Cardiac fibroblast (primary cell): ENCODE measurements around the gene MACROH2A1.

Source experiments
- DNase-seq, 2 donors: peaks; one replicate each; pipeline versions ENCODE4 v3.0.0 to v3.0.0-alpha.2; 2010; ENCODE audit warnings: low read depth in 2 of 2
- H3K4me3 ChIP-seq, 2 donors: replicated peaks in 1 of 2; 1 replicate in 1 of 2; 2 replicates in 1 of 2; pipeline ENCODE4 v1.5.1; 2011; ENCODE audit warnings: low read depth in 2 of 2, low read length in 2 of 2, mild to moderate bottlenecking in 2 of 2, moderate library complexity in 1 of 2
- CTCF ChIP-seq: IDR thresholded peaks from one replicate; pipeline ENCODE4 v1.5.1; 2011; ENCODE audit warnings: low read depth, mild to moderate bottlenecking, low read length, inconsistent platforms

MACROH2A1 gene

GRCh38 chr5:135329066-135329912 lies 69.7 kb downstream of the MACROH2A1 start:
- no peak for TF ChIP-seq CTCF
- DNase-seq = no peak
- no peak overlapping the region for H3K4me3 ChIP-seq

- no peak for DNase-seq
- no peak for TF ChIP-seq CTCF
Observed at GRCh38 chr5:135328128-135328687, 70.8 kb downstream of the MACROH2A1 start.

GRCh38 chr5:135327429-135328127 lies 71.5 kb downstream of the MACROH2A1 start:
- no peak for DNase-seq
- no peak for TF ChIP-seq CTCF
- H3K4me3 ChIP-seq = no peak overlapping the region

More at GRCh38 chr5:135328128-135328687, 70.8 kb downstream of the MACROH2A1 start:
- no peak overlapping the region for H3K4me3 ChIP-seq

- no peak for TF ChIP-seq CTCF
- DNase-seq = no peak
- no peak overlapping the region for H3K4me3 ChIP-seq
Observed at GRCh38 chr5:135326296-135327254, 72.5 kb downstream of the MACROH2A1 start.

- no peak overlapping the region for H3K4me3 ChIP-seq
- no peak for TF ChIP-seq CTCF
- no peak for DNase-seq
Observed at GRCh38 chr5:135324897-135325650, 74.0 kb downstream of the MACROH2A1 start.
